Measurements from ENCODE around the gene ADGRL3. TPM values are rescaled to one million over a fixed set of nuclear protein-coding genes. Genes with fewer than 3 reads are reported as not detected.

The ADGRL3 gene
- total and polyA plus RNA-seq, 7 donors: under 0.01 to 11.9 (median 5.4) TPM

DNA sequence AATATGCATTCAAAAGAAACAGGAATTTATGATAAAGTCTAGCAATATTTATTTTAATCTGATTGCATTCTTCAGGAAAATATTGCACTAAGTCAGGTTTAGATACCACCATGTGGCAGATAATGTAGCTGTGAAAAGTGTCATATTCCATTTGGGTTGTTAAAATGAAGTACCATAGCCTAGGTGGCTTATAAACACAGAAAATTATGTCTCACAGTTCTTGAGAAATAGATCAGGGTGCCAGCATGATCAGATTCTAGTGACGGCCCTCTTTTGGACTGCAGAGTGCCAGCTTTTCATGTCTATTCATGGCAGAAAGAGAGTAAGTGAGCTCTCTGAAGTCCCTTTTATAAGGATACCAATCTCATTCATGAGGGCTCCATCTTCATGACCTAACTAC is 5.6 kb upstream of the ADGRL3 start:
- WGBS, 2 donors: 79 to 90% methylated on average over 1 of the region's 1 CpG
- DNase-seq: no peak
- H3K27me3 ChIP-seq: peaks cover 0 to 5% (median 2%) of the 10 kb centered on the region in 3 donors
- TF ChIP-seq, protein P1, sequence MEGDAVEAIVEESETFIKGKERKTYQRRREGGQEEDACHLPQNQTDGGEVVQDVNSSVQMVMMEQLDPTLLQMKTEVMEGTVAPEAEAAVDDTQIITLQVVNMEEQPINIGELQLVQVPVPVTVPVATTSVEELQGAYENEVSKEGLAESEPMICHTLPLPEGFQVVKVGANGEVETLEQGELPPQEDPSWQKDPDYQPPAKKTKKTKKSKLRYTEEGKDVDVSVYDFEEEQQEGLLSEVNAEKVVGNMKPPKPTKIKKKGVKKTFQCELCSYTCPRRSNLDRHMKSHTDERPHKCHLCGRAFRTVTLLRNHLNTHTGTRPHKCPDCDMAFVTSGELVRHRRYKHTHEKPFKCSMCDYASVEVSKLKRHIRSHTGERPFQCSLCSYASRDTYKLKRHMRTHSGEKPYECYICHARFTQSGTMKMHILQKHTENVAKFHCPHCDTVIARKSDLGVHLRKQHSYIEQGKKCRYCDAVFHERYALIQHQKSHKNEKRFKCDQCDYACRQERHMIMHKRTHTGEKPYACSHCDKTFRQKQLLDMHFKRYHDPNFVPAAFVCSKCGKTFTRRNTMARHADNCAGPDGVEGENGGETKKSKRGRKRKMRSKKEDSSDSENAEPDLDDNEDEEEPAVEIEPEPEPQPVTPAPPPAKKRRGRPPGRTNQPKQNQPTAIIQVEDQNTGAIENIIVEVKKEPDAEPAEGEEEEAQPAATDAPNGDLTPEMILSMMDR (IDR thresholded peaks at IDR 0.05): no peak
- no peak for TF ChIP-seq POLR2A (IDR thresholded peaks at IDR 0.05)
- TF ChIP-seq EP300 (IDR thresholded peaks at IDR 0.05): no peak
- TF ChIP-seq POLR2AphosphoS5 (IDR thresholded peaks at IDR 0.05): no peak
- no peak overlapping the region for H3K27ac ChIP-seq
- H3K36me3 ChIP-seq: no peaks in the 10 kb centered on the region
- no peaks in the 10 kb centered on the region for H3K4me1 ChIP-seq
- no peaks in the 10 kb centered on the region for H3K9me3 ChIP-seq
- intact Hi-C loops (cut with DNase I): no loop called here
- H3K4me3 ChIP-seq: no peak overlapping the region

DNA sequence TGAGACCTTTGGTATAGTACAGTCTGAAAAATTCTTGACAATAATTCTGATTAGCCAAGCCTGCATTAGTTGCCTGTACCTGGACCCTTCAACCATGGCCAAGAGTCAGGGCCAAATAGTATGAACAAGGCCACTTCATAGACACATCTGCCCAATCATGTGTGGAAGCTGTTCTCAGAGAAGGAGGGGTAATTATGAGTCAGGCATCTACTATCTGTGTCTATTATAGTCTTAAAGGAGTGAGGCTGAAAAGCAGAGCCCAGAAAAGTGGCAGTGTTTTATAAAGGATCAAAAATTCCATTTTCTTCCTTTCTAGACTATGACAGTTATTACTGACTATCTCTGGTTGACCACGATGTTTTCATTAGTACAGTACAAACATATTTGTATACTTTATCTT is 5.0 kb upstream of the ADGRL3 start:
- Histone ChIP-seq H3K27ac (no peak overlapping the region), H3K4me1 (peaks cover 0 to 4% (median 2%) of the 10 kb centered on the region in 4 donors), H3K36me3 (no peaks in the 10 kb centered on the region), H3K27me3 (peaks cover 5 to 11% (median 7%) of the 10 kb centered on the region in 3 donors), H3K4me3 (no peak overlapping the region), H3K9me3 (no peaks in the 10 kb centered on the region)
- intact Hi-C loops (cut with DNase I): no loop called here
- TF ChIP-seq POLR2AphosphoS5 (IDR thresholded peaks at IDR 0.05): no peak
- no peak for TF ChIP-seq POLR2A (IDR thresholded peaks at IDR 0.05)
- no peak for TF ChIP-seq EP300 (IDR thresholded peaks at IDR 0.05)
- TF ChIP-seq, protein P1 (IDR thresholded peaks at IDR 0.05): no peak
- 68 to 74% methylated on average over 1 of the region's 1 CpG for whole genome bisulfite sequencing, 2 donors
- DNase-seq: no peak

- Histone ChIP-seq H3K36me3 (no peaks in the 10 kb centered on the region), H3K4me1 (peaks cover 0 to 34% (median 25%) of the 10 kb centered on the region in 4 donors), H3K9me3 (no peaks in the 10 kb centered on the region), H3K27me3 (peaks cover 17 to 43% (median 22%) of the 10 kb centered on the region in 3 donors), H3K27ac (no peak overlapping the region), H3K4me3 (no peak overlapping the region)
- TF ChIP-seq, protein P1 (IDR thresholded peaks at IDR 0.05): no peak
- TF ChIP-seq EP300 (IDR thresholded peaks at IDR 0.05) (no peak), POLR2AphosphoS5 (IDR thresholded peaks at IDR 0.05) (no peak), POLR2A (IDR thresholded peaks at IDR 0.05) (no peak)
- WGBS, 2 donors: 93 to 96% methylated on average over 1 of the region's 1 CpG
- intact Hi-C loops (cut with DNase I): no loop called here
- DNase-seq: no peak
Measured at GRCh38 chr4:61198686-61199085, 1.4 kb upstream of the ADGRL3 start.

DNA sequence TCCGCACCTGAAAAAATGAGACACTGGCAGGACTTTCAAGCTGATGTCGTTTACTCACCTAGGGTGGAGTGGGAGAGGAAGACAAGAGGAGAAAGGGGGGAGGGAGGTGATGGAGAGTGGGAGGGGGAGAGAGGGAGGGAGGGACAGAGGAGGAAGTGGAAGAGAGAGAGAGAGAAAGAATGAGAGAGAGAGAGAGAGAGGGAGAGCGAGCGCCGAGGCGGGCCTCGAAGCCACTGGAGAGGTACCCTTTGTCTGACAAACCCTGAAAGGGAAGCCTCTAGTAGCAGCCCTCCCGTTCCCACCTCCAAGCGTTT is 296 bp upstream of the ADGRL3 start:
- intact Hi-C loops (cut with DNase I): no loop called here
- 4 to 9% methylated on average over 9 of the region's 9 CpGs for WGBS, 2 donors

More for the DNA sequence above, 296 bp upstream of the ADGRL3 start:
- H3K4me1 ChIP-seq: peaks cover 0 to 34% (median 25%) of the 10 kb centered on the region in 4 donors
- peaks cover 17 to 54% (median 22%) of the 10 kb centered on the region in 3 donors for H3K27me3 ChIP-seq
- H3K4me3 ChIP-seq: peak overlapping the region; percentile 37 to 55 (median 50)
- no peaks in the 10 kb centered on the region for H3K36me3 ChIP-seq
- peak overlapping the region in 1 of 4 donors; percentile 53 for H3K27ac ChIP-seq
- TF ChIP-seq, protein P1 (IDR thresholded peaks at IDR 0.05): no peak
- TF ChIP-seq POLR2A (IDR thresholded peaks at IDR 0.05): no peak
- no peak for TF ChIP-seq POLR2AphosphoS5 (IDR thresholded peaks at IDR 0.05)
- TF ChIP-seq EP300 (IDR thresholded peaks at IDR 0.05): no peak
- no peak for DNase-seq
- H3K9me3 ChIP-seq: no peaks in the 10 kb centered on the region
